NOMO-1 (cell line): ENCODE results near the gene CDH4.

ENCODE experiments used
- DNase-seq, 2 experiments: peaks; one replicate each; lab custom pipeline; 2025; ENCODE audit not compliant: unreplicated experiment in 2 of 2; lab: John Stamatoyannopoulos, UW

Gene CDH4

GRCh38 chr20:61856626-61857413 lies 604.8 kb downstream of the CDH4 start:
- DNase-seq = no peak

- no peak for DNase-seq
Observed at GRCh38 chr20:61857414-61857775, 605.3 kb downstream of the CDH4 start.

- DNase-seq = no peak
Observed at GRCh38 chr20:61857884-61858283, 605.8 kb downstream of the CDH4 start.

GRCh38 chr20:61859767-61860166 lies 607.7 kb downstream of the CDH4 start:
- DNase-seq = no peak

GRCh38 chr20:61860260-61860987 lies 608.4 kb downstream of the CDH4 start:
- no peak for DNase-seq

- DNase-seq = no peak
Observed at GRCh38 chr20:61861054-61861841, 609.2 kb downstream of the CDH4 start.

- DNase-seq = no peak
Observed at GRCh38 chr20:61861858-61862257, 609.8 kb downstream of the CDH4 start.

GRCh38 chr20:61862881-61863280 lies 610.8 kb downstream of the CDH4 start:
- DNase-seq = no peak

- no peak for DNase-seq
Observed at GRCh38 chr20:61864481-61864880, 612.4 kb downstream of the CDH4 start.

GRCh38 chr20:61865353-61865752 lies 613.3 kb downstream of the CDH4 start:
- no peak for DNase-seq

- no peak for DNase-seq
Observed at GRCh38 chr20:61866165-61866564, 614.1 kb downstream of the CDH4 start.

- no peak for DNase-seq
Observed at GRCh38 chr20:61868006-61868405, 615.9 kb downstream of the CDH4 start.

- no peak for DNase-seq
Observed at GRCh38 chr20:61868466-61869090, 616.5 kb downstream of the CDH4 start.

GRCh38 chr20:61869750-61870507 lies 617.9 kb downstream of the CDH4 start:
- no peak for DNase-seq

- DNase-seq = no peak
Observed at GRCh38 chr20:61871160-61871559, 619.1 kb downstream of the CDH4 start.

- no peak for DNase-seq
Observed at GRCh38 chr20:61871913-61872312, 619.9 kb downstream of the CDH4 start.

GRCh38 chr20:61872371-61872900 lies 620.4 kb downstream of the CDH4 start:
- no peak for DNase-seq

- no peak for DNase-seq
Observed at GRCh38 chr20:61873651-61874420, 621.8 kb downstream of the CDH4 start.

GRCh38 chr20:61874421-61875068 lies 622.5 kb downstream of the CDH4 start:
- no peak for DNase-seq
